Stimulated activated naive CD4-positive, alpha-beta T cell treated with Interleukin-2 at 50 U/mL for 16 hours (primary cell): ENCODE results near the gene SLC27A4.

ENCODE experiments used
- DNase-seq: peaks from one replicate; lab custom pipeline; 2025; lab: John Stamatoyannopoulos, UW

Gene SLC27A4

DNA sequence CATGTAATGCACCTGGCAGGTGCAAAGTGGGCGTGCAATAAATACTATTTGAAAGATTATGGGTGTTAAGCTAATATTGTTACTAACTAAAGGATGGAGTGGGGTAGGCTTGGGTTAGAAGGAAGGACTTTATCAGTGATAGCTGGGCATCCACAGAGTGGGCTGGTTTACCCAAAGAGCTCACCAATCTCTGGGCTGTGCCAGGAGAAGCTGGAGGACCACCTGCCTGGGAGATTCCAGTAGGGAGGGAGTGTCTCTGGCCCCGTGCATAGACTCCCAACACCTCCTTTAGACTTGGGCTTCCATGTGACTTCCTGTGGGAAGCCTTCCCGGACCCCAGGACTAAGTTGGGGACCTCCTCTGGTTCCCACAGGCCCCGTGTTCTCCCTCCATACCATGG, 25.2 kb downstream of the SLC27A4 start:
- no peak for DNase-seq

DNA sequence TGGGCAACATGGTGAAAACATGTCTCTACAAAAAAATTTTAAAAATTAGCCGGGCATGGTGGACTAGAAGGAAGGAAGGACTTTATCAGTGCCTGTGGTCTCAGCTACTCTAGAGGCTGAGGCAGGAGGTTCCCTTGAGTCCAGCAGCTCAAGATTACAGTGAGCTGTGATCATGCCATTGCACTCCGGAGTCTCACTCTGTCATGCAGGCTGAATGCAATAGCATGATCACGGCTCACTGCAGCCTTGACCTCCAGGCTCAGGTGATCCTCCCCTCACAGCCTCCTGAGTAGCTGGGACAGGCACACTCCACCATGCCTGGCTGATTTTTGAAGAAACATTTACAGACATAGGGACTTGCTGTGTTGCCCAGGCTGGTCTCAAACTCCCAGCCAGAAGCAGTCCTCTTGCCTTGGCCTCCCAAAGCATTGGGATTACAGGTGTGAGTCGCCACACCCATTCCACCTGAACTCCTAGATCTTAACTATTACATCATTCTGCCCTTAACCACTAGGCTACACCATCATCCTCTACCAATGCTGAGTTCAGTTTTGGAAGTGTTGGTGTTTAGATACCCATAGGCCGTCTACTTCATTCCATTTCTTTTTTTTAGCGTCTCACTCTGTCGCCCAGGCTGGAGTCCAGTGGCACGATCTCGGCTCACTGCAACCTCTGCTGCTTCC, 28.8 kb downstream of the SLC27A4 start:
- DNase-seq, result no peak

GRCh38 chr9:128370367-128370751, 30.0 kb downstream of the SLC27A4 start:
- DNase-seq, result no peak

- peak; percentile 96 for DNase-seq
Measured at GRCh38 chr9:128370752-128371629, 30.7 kb downstream of the SLC27A4 start, which contains the start of gene URM1. Gene URM1, plus strand, starts transcription at chr9:128371374. Its CDS starts 7 bp downstream, at chr9:128371381.

DNA sequence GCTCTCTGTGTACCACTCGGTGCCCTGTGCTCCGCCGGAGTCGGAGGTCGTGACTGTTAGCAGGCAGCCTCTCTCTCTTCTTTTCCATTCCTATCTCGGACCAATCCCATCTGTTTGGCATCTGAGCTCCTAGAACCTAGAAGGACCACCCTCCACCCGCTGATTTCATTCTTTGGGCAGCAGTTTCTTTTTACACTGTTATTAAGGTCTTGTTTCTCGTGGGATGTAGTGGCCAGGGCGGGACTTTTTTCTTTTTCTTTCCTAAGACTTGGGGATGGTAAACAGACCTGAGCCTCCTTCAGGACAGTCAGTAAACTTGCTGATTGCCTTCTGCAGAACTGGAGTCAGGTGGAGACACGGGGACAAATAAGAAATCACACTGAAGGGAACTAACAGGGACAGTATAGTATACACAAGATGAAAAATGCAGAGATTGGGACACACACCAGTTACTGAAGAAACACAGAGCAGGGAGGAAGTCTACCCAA, 31.3 kb downstream of the SLC27A4 start:
- DNase-seq, result no peak

- DNase-seq, result no peak
Measured at GRCh38 chr9:128372188-128372641, 31.9 kb downstream of the SLC27A4 start.

DNA sequence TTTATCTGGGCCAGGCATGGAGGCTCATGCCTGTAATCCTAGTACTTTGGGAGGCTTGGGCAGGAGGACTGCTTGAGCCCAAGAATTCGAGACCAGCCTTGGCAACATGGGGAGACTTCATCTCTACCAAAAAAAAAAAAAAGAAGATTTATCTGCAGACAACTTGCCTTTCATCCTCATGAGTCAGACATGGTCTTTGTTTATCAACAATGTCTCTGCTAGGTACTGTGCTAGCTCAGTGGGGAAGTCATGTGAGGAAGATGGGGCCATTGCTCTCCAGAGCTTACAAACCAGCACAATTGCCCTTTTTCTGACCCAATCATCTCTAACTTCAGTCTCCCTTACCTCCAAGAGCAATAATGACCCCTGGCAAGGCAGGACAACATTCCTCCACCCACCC, 32.5 kb downstream of the SLC27A4 start:
- DNase-seq, result no peak

GRCh38 chr9:128374221-128374675, 33.9 kb downstream of the SLC27A4 start:
- no peak for DNase-seq

DNA sequence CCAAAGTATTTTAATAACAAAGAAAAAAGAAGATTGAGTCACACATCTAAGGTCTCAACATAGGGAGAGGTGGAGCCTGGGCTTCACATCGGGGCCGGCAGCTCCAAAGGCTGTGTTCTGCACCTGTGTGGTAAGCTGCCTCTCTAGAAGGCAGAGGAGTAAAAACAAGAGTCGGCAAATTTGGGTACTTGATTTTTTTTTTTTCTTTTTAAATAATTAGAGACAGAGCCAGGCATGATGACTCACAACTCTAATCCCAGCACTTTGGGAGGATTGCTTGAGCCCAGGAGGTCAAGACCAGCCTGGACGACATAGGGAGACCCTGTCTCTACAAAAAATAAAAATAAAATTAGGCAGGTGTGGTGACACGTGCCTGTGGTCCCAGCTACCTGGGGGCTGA, 35.5 kb downstream of the SLC27A4 start:
- DNase-seq, result no peak

- no peak for DNase-seq
Measured at GRCh38 chr9:128382261-128382660, 41.9 kb downstream of the SLC27A4 start.

DNA sequence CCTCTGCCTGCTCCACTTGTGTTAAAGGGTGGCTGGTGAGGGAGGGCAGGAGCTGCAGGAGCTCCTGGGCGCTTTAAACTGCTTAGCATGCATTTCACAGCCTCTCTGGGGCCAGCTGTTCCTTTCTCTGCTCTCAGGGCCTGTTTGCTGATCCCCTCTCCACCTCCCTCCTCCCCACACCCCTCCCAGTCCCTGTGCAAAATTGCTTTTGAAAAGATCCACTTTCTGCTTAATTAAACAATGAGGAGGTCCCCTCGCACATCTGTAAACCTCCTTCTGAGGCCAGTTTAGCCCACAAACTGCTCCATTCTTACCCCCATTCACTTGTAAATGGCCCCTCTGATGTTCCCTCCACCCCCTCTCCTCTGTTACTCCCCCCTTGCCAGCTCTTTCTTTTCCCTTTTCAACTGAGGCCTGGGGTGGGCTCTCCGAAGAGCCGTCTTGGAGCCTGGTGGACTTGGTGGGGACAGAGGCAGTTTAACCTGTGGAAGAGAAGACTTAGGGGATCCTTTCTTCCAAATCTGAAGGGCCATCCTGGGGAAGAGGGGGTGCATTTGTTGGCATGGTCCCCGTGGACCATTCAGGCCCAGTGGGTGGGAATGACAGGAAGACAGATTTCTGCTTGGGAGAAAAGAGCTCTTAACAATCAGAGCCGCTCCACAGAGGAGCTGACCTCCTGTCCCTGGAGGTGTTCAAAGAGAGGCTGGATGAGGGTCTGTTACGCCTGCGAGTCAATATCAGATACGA, 42.9 kb downstream of the SLC27A4 start:
- no peak for DNase-seq

GRCh38 chr9:128383791-128384190, 43.5 kb downstream of the SLC27A4 start:
- DNase-seq, result no peak

- DNase-seq, result no peak
Measured at GRCh38 chr9:128384801-128385495, 44.6 kb downstream of the SLC27A4 start.

DNA sequence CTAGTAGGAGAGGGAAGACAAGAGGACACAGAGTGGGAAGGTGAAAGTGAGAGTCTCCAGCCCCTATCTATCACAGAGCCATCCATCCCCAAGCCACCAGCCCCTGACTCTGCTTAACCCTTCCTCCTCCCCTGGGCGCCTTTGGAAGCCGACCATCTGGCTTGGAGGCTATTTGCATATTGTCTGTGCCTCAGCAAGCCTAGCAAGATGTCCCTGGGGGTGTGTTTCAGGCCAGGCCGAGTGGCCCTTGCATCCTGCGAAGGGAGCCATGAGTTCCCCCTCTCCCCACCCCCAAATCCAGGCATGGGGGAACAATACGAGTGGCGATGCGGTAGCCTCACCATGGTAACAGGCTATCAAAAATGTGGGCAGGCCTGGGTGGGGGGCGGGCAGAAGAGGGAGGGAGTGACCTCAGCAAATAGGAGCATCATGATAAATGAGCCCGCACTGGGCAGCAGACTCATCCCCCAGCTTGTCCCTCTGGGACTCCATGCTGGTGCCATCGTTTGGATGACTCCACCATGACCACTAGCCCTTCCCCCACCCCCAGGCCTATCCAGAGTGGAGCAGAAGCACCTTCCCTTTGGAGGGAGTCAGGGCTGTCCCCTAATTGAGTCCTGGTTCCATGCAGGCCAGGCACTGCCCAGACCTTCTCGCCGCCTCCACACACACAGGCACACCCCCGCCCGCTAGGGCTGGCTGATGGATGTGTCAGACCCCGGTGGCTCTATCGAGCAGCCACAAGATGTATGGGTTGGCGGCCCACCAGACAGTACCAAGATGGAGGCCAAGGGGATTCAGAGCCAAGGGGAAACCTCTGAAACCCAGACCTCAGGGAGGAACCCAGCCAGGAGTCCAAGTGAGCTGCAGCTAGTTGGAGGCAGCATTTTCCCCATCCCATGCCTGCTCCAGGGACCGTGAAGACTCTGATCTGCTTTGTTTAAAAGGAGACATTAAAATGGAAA, 45.5 kb downstream of the SLC27A4 start:
- no peak for DNase-seq

GRCh38 chr9:128388150-128388549, 47.8 kb downstream of the SLC27A4 start:
- DNase-seq, result no peak

DNA sequence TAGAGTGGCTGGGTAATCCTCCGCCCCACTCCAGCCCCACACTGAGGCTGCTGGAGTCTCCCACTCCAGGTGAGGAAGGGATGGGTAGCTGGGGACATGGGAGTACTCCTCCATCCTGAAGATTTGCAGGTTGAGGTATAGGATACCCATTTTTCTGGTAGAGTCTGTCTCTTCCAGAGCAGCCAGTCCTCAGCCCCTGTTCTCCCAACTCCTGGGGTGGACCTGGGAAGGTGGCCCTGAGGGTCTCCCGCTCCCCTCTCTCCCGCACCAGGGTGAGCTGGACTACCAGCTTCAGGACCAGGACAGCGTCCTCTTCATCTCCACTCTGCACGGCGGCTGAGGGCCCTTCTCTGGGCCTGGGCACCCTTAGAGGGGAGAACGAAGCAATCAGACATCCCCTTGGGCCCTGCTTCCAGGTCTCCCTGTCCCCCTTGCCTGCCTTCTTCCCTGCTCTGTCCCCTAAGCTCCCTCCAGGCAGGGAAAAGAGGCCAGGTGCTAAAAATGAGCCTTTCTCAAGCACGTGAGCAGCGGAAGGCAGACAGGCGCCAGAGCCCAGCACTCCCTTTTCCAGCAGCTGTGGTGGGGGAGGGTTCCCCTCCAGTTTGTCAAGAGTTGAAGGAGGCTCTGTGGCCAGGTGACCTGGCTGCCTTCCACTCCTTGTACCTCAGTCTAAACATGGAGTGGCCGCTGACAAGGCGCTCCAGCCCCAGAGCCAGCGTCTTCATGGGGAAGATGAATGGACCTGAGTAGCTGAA, 49.2 kb downstream of the SLC27A4 start:
- DNase-seq, result no peak

DNA sequence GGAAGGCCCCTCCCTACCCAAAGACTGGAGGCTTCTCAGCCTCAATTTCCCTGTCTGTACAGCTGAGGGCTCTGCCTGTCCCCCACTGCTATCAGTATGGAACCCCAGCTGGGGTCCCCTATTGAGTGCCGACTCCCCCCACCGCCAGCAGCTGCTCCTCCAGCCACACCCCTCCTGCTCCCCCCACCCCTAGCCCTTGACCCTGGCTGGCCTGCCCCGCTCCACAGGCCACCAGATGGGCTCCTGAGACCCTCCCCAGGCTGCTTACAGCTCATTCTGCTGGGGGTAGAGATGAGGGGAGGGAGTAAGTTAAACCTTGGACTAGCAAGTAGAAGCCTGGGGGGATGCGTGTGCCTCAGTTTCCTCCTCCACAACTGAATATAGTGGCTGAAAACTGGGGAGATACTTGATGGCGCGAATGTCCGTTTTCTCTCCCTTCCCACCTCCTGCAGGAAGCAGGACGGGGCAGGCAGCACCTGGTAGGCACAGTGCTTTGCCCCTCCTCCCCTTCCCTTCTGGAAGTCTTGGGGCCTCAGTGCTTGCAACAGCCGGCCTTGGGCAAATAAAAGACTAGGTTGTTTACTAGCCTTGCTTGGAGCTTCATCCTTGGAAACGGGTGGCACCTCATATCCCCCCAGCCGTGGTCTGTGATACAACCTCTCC, 50.0 kb downstream of the SLC27A4 start:
- DNase-seq, result no peak

DNA sequence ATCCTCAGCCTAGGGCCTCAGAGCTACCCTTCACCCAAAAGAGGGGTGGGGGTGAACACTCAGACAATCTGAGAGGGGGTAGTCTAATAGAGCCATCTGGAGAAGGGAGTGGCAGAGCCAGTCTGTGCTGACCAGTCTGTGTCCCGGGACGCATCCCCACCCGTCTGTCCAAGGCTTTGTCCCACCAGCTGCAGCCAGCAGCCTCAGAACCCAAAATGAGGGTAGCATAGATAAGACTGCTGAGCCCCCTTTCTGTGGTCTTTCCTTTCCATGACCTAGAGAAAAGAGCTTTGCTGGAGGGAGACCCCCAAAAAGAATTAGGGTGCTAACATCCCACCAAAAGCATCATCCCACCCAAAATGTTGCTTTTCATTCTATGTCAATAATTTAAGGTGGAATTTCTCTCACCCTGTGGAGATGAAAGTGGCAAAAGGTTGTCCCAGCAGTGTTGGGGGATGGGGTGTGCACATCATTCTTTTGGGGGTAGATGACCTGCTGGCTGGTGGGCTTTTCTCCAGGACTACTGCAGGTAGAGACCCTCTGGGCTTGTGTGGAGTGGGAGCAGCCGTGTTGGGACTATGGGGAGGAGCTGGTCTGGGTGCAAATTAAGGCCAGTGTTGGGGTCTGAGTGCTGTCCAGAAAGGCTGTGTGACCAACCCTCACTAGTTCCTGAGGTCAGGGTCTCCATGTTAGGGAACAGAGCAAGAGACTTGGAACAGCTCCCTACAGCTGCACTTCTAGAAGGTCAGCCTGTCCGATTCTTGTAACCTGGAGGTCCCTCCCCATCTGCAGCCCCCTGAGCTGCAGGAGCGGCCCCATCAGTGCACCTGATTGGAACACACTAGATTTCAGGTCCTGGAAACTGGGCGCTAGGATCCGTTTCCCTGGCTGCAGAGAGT, 50.7 kb downstream of the SLC27A4 start:
- no peak for DNase-seq
